HL-60 (cell line): ENCODE results near the gene DTYMK.

Experiments
- DNase-seq, 2 experiments: peaks; one replicate each; pipeline ENCODE4 v3.0.0-alpha.2; 2010 to 2020; ENCODE audit warnings: low read depth in 1 of 2, low spot score in 1 of 2
- H3K27ac ChIP-seq: fragments of 250-450 bp; sonication (Bioruptor Pico); replicated peaks from 2 replicates; pipeline ENCODE4 v1.5.1; 2020; ENCODE audit warnings: mild to moderate bottlenecking, moderate library complexity
- H3K27me3 ChIP-seq: fragments of 250-450 bp; sonication (Bioruptor Pico); 2 replicates; pipeline ENCODE4 v1.5.1; 2021; ENCODE audit warnings: mild to moderate bottlenecking, moderate library complexity; ENCODE audit not compliant: insufficient read depth, poor library complexity, severe bottlenecking
- H3K4me3 ChIP-seq: replicated peaks from 2 replicates; pipeline ENCODE4 v1.5.1; 2011; ENCODE audit warnings: mild to moderate bottlenecking, control low read depth, low read length; ENCODE audit not compliant: insufficient read depth
- GABPA ChIP-seq: IDR thresholded peaks from 2 replicates; pipeline ENCODE4 v1.6.1; 2012; ENCODE audit warnings: low read depth
- POLR2AphosphoS5 ChIP-seq: IDR thresholded peaks from 2 replicates; pipeline ENCODE4 v1.6.1; 2012; ENCODE audit warnings: low read depth
- SPI1 ChIP-seq: IDR thresholded peaks from 2 replicates; pipeline ENCODE4 v1.6.1; 2012; ENCODE audit warnings: low read depth, mild to moderate bottlenecking, borderline replicate concordance
- TF ChIP-seq, protein P1 (sequence below): IDR thresholded peaks from one replicate; pipeline ENCODE4 v1.5.1; 2011; ENCODE audit warnings: low read length, control low read depth, inconsistent platforms; ENCODE audit not compliant: insufficient read depth
- TF ChIP-seq, protein P2 (sequence below): IDR thresholded peaks from 2 replicates; pipeline ENCODE4 v1.6.1; 2012; ENCODE audit warnings: low read depth; ENCODE audit not compliant: insufficient replicate concordance

DTYMK gene

DNA sequence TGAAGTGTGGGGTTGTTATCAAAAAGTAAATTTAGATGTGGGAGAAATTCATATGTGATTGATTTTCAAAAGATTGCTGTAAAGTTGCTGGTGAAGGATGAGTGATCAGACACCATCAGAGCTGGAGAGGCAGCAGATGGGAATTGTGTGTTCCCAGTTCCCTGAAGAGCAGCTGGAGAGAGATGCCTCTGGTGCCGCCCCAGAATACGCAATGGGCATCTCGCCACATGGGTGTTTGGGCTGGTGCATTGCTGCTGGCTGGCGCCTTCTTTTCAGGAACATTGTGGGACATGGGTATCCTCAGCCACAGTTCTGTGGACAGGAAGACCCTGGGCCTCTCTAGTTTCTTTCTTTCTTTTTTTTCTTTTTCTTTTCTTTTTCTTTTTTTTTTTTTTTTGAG, 37.2 kb downstream of the DTYMK start:
- DNase-seq, result no peak
- H3K27me3 ChIP-seq, result no peaks in the 10 kb centered on the region
- H3K4me3 ChIP-seq, result no peak overlapping the region
- TF ChIP-seq POLR2AphosphoS5 (no peak), GABPA (no peak), SPI1 (no peak)
- TF ChIP-seq, protein P1, sequence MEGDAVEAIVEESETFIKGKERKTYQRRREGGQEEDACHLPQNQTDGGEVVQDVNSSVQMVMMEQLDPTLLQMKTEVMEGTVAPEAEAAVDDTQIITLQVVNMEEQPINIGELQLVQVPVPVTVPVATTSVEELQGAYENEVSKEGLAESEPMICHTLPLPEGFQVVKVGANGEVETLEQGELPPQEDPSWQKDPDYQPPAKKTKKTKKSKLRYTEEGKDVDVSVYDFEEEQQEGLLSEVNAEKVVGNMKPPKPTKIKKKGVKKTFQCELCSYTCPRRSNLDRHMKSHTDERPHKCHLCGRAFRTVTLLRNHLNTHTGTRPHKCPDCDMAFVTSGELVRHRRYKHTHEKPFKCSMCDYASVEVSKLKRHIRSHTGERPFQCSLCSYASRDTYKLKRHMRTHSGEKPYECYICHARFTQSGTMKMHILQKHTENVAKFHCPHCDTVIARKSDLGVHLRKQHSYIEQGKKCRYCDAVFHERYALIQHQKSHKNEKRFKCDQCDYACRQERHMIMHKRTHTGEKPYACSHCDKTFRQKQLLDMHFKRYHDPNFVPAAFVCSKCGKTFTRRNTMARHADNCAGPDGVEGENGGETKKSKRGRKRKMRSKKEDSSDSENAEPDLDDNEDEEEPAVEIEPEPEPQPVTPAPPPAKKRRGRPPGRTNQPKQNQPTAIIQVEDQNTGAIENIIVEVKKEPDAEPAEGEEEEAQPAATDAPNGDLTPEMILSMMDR, result no peak
- TF ChIP-seq, protein P2, sequence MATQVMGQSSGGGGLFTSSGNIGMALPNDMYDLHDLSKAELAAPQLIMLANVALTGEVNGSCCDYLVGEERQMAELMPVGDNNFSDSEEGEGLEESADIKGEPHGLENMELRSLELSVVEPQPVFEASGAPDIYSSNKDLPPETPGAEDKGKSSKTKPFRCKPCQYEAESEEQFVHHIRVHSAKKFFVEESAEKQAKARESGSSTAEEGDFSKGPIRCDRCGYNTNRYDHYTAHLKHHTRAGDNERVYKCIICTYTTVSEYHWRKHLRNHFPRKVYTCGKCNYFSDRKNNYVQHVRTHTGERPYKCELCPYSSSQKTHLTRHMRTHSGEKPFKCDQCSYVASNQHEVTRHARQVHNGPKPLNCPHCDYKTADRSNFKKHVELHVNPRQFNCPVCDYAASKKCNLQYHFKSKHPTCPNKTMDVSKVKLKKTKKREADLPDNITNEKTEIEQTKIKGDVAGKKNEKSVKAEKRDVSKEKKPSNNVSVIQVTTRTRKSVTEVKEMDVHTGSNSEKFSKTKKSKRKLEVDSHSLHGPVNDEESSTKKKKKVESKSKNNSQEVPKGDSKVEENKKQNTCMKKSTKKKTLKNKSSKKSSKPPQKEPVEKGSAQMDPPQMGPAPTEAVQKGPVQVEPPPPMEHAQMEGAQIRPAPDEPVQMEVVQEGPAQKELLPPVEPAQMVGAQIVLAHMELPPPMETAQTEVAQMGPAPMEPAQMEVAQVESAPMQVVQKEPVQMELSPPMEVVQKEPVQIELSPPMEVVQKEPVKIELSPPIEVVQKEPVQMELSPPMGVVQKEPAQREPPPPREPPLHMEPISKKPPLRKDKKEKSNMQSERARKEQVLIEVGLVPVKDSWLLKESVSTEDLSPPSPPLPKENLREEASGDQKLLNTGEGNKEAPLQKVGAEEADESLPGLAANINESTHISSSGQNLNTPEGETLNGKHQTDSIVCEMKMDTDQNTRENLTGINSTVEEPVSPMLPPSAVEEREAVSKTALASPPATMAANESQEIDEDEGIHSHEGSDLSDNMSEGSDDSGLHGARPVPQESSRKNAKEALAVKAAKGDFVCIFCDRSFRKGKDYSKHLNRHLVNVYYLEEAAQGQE, result no peak
- no peak overlapping the region for H3K27ac ChIP-seq

DNA sequence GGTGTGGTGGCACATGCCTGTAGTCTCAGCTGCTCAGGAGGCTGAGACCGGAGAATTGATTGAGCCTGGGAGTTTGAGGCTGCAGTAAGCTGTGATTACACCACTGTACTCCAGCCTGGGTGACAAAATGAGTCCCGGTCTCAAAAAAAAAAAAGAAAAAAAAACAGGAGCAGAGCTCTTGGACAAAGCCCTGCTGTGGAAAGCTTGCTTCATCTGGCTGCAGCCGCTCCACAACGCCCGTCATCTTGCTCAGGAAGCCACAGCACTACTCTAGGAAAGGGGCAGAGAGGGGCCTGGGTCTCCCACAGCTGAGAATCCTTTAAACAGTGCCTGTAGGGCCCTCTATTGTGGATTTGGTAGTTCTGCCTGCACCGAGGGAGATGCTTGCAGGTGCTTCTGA, 38.2 kb downstream of the DTYMK start:
- Histone ChIP-seq H3K4me3 (no peak overlapping the region), H3K27me3 (no peaks in the 10 kb centered on the region), H3K27ac (no peak overlapping the region)
- TF ChIP-seq POLR2AphosphoS5 (no peak), SPI1 (no peak), GABPA (no peak)
- TF ChIP-seq, protein P1, result no peak
- DNase-seq, result no peak

GRCh38 chr2:241645915-241646645, 40.5 kb downstream of the DTYMK start:
- no peaks in the 10 kb centered on the region for H3K27me3 ChIP-seq
- H3K4me3 ChIP-seq, result no peak overlapping the region
- TF ChIP-seq, protein P2, result no peak
- TF ChIP-seq POLR2AphosphoS5 (no peak), GABPA (no peak), SPI1 (no peak)
- TF ChIP-seq, protein P1, result no peak

More at GRCh38 chr2:241645915-241646645, 40.5 kb downstream of the DTYMK start:
- no peak for DNase-seq
- H3K27ac ChIP-seq, result no peak overlapping the region
